GM12878 (cell line): ENCODE measurements around the gene OR2AJ1. TPM values are rescaled to one million over a fixed set of nuclear protein-coding genes. Genes with fewer than 3 reads are reported as not detected.

ENCODE experiments used
- ATAC-seq: fragments of 200-7000 bp; cut with Tn5 transposase; 3 replicates; pipeline ENCODE4 v1.9.1; 2020; ENCODE audit warnings: mild to moderate bottlenecking, moderate library complexity
- BruUV-seq: library from RNA; stranded (reverse); fragments of 400-500 nt; replicated peaks from 2 replicates; lab custom pipeline; 2021; lab: Mats Ljungman, UMichigan
- CTCF ChIA-PET: fragments of 300-600 bp; sonication (Branson Sonifier 250); formaldehyde crosslinking; extraction: SDS; loops from one replicate; lab custom pipeline; 2021; ENCODE audit warnings: inconsistent platforms; lab: Yijun Ruan, JAX
- POLR2A ChIA-PET: fragments of 350-600 bp; formaldehyde crosslinking; extraction: SDS; loops from one replicate; lab custom pipeline; 2021; ENCODE audit warnings: inconsistent platforms; lab: Charles Lee
- RAD21 ChIA-PET: fragments of 300-600 bp; sonication (Branson Sonifier 250); formaldehyde crosslinking; loops from one replicate; lab custom pipeline; 2023; ENCODE audit warnings: antibody characterized with exemption; ENCODE audit not compliant: unreplicated experiment; lab: Charles Lee
- SMC1A ChIA-PET: fragments of 300-600 bp; sonication (Branson Sonifier 250); formaldehyde crosslinking; loops from one replicate; lab custom pipeline; 2023; ENCODE audit not compliant: unreplicated experiment, uncharacterized antibody; lab: Charles Lee
- DNase-seq: peaks from one replicate; pipeline ENCODE4 v3.0.0-alpha.2; 2011; ENCODE audit warnings: low read depth, low spot score
- FAIRE-seq: peaks from 3 replicates; lab custom pipeline; 2011; peaks lifted over from hg19 to GRCh38; lab: Jason Lieb, UNC
- H2AFZ ChIP-seq: 2 replicates; pipeline ENCODE4 v1.6.0; 2011; ENCODE audit warnings: low read depth, low read length, control low read depth; ENCODE audit not compliant: control insufficient read depth
- H3K27ac ChIP-seq: 2 replicates; pipeline ENCODE4 v1.5.1; 2011; ENCODE audit warnings: control low read depth; ENCODE audit not compliant: control insufficient read depth, insufficient read depth
- H3K27me3 ChIP-seq, 2 experiments: replicated peaks in 1 of 2; 2 replicates each; pipeline versions ENCODE4 v1.6.0 to v1.6.1; 2011; ENCODE audit warnings: low read length in 1 of 2; ENCODE audit not compliant: control insufficient read depth in 2 of 2, insufficient read depth in 2 of 2
- H3K36me3 ChIP-seq, 2 experiments: 2 replicates each; pipeline ENCODE4 v1.5.1; 2011; ENCODE audit warnings: low read length in 1 of 2; ENCODE audit not compliant: control insufficient read depth in 2 of 2, insufficient read depth in 2 of 2
- H3K4me1 ChIP-seq: 2 replicates; pipeline ENCODE4 v1.6.1; 2011; ENCODE audit warnings: mild to moderate bottlenecking, low read length, moderate library complexity, mixed read lengths; ENCODE audit not compliant: control insufficient read depth, insufficient read depth
- H3K4me2 ChIP-seq: 2 replicates; pipeline ENCODE4 v1.6.0; 2011; ENCODE audit warnings: control low read depth; ENCODE audit not compliant: control insufficient read depth, insufficient read depth
- H3K4me3 ChIP-seq: fragments of 200-600 bp; sonication (generic); 2 replicates; pipeline ENCODE4 v1.5.1; 2016
- H3K79me2 ChIP-seq: 2 replicates; pipeline ENCODE4 v1.6.0; 2011; ENCODE audit warnings: low read length; ENCODE audit not compliant: control insufficient read depth, insufficient read depth
- H3K9ac ChIP-seq: 2 replicates; pipeline ENCODE4 v1.8.0; 2011; ENCODE audit warnings: low read length, control low read depth, mixed read lengths; ENCODE audit not compliant: control insufficient read depth, insufficient read depth
- H3K9me3 ChIP-seq: replicated peaks from 3 replicates; pipeline ENCODE4 v1.5.1; 2011; ENCODE audit warnings: mild to moderate bottlenecking, low read length; ENCODE audit not compliant: control insufficient read depth, insufficient read depth
- H4K20me1 ChIP-seq: 2 replicates; pipeline ENCODE4 v1.6.0; 2011; ENCODE audit not compliant: control insufficient read depth, insufficient read depth
- EZH2 ChIP-seq: IDR thresholded peaks from 2 replicates; pipeline ENCODE4 v1.6.1; 2012; ENCODE audit warnings: low read depth, mild to moderate bottlenecking, control low read depth, inconsistent platforms, low read length, borderline replicate concordance; ENCODE audit not compliant: control insufficient read depth
- FOXM1 ChIP-seq: IDR thresholded peaks from 2 replicates; pipeline ENCODE4 v1.6.1; 2012; ENCODE audit warnings: low read depth, mild to moderate bottlenecking, inconsistent platforms, low read length, moderate library complexity
- GABPA ChIP-seq: IDR thresholded peaks from 2 replicates; pipeline ENCODE4 v1.6.1; 2014; ENCODE audit warnings: antibody characterized with exemption, low read depth, mild to moderate bottlenecking, inconsistent platforms
- HCFC1 ChIP-seq: fragments of 150-350 bp; IDR thresholded peaks from 2 replicates; pipeline ENCODE4 v1.6.1; 2014; ENCODE audit warnings: low read length
- IKZF1 ChIP-seq: fragments of 450-650 bp; conservative IDR thresholded peaks from 2 replicates; pipeline ENCODE4 v1.6.1; 2017; ENCODE audit warnings: antibody characterized with exemption, mild to moderate bottlenecking
- LARP7 ChIP-seq: fragments of 450-650 bp; IDR thresholded peaks from 2 replicates; pipeline ENCODE4 v1.6.1; 2017; ENCODE audit warnings: mild to moderate bottlenecking
- MEF2B ChIP-seq: fragments of 450-650 bp; IDR thresholded peaks from 2 replicates; pipeline ENCODE4 v1.6.1; 2018; ENCODE audit warnings: mild to moderate bottlenecking, moderate library complexity; ENCODE audit not compliant: partially characterized antibody, poor library complexity, severe bottlenecking
- MYC ChIP-seq: IDR thresholded peaks from 2 replicates; pipeline ENCODE4 v1.6.1; 2011; ENCODE audit warnings: mild to moderate bottlenecking, low read length, moderate library complexity, inconsistent platforms; ENCODE audit not compliant: insufficient read depth, insufficient replicate concordance, insufficient read length, severe bottlenecking
- NFYB ChIP-seq: IDR thresholded peaks from 2 replicates; pipeline ENCODE4 v1.6.1; 2011; ENCODE audit warnings: low read depth, mild to moderate bottlenecking, low read length, improper control_type of control experiment, moderate library complexity; ENCODE audit not compliant: insufficient read depth
- PAX8 ChIP-seq: fragments of 450-650 bp; IDR thresholded peaks from 2 replicates; pipeline ENCODE4 v1.6.1; 2017; ENCODE audit warnings: mild to moderate bottlenecking, moderate library complexity
- PML ChIP-seq: IDR thresholded peaks from 2 replicates; pipeline ENCODE4 v1.6.1; 2012; ENCODE audit warnings: low read length, inconsistent platforms
- REST ChIP-seq: IDR thresholded peaks from 2 replicates; pipeline ENCODE4 v1.6.1; 2012; ENCODE audit warnings: mild to moderate bottlenecking, low read depth, low read length
- TAF1 ChIP-seq: IDR thresholded peaks from 2 replicates; pipeline ENCODE4 v1.6.1; 2011; ENCODE audit warnings: mild to moderate bottlenecking, low read depth, low read length, borderline replicate concordance
- YY1 ChIP-seq: IDR thresholded peaks from 2 replicates; pipeline ENCODE4 v1.6.1; 2011; ENCODE audit warnings: low read depth, mild to moderate bottlenecking, low read length
- ZNF217 ChIP-seq: fragments of 450-650 bp; IDR thresholded peaks from 2 replicates; pipeline ENCODE4 v1.6.1; 2017; ENCODE audit warnings: antibody characterized with exemption, mild to moderate bottlenecking
- WGBS: methylation state at CpG from one replicate; pipeline ENCODE4 v1.1.6; 2016; ENCODE audit warnings: low lambda C conversion rate; ENCODE audit not compliant: insufficient replicate concordance, insufficient coverage; ENCODE audit errors: missing lambda C conversion rate; 5-methylcytosine and 5-hydroxymethylcytosine counted together
- in situ Hi-C: fragments of 300-500 bp; cut with MboI; formaldehyde crosslinking; loops from 9 replicates; pipeline ENCODE4 v1.14.3; 2018; ENCODE audit warnings: mixed read lengths
- intact Hi-C: fragments of 100-400 bp; cut with micrococcal nuclease; formaldehyde crosslinking; loops from one replicate; pipeline ENCODE4 v1.14.2; 2022; ENCODE audit not compliant: unreplicated experiment
- polyA plus RNA-seq, 11 experiments: library from polyadenylated mRNA; depleted of rRNA in 4 of 11; unstranded in 6 of 11; stranded (reverse) in 5 of 11; fragments of >200 nt; fragmentation: Nextera tagmentation in 4 of 11; fragmentation: Illumina TruSeq in 1 of 11; extraction: Ambion mirVana in 4 of 11; extraction: Trizol in 1 of 11; gene quantifications; 1 replicate in 1 of 11; 2 replicates in 10 of 11; pipeline versions ENCODE4 v1.2.1 to v1.2.3, GENCODE V29; 2011 to 2016; ENCODE audit warnings: inconsistent platforms in 2 of 11, missing spikeins in 2 of 11, low read depth in 1 of 11
- total RNA-seq, 4 experiments: library from RNA; depleted of rRNA in 3 of 4; stranded (reverse); fragments of >200 nt in 3 of 4; fragmentation: Illumina TruSeq in 1 of 4; extraction: Trizol in 1 of 4; gene quantifications; 2 replicates each; pipeline versions ENCODE4 v1.2.1 to v1.2.3, GENCODE V29; 2013 to 2021
- TF ChIP-seq, protein P1 (sequence below): IDR thresholded peaks from 2 replicates; pipeline ENCODE4 v1.6.1; 2011; ENCODE audit warnings: low read depth, mild to moderate bottlenecking, low read length, moderate library complexity, borderline replicate concordance; ENCODE audit errors: extremely low read depth

The OR2AJ1 gene
- total and polyA plus RNA-seq, 10 of the 15 experiments (the other 5 are each of a cell fraction or from before 2014, with no cell fraction given), result not detected

DNA sequence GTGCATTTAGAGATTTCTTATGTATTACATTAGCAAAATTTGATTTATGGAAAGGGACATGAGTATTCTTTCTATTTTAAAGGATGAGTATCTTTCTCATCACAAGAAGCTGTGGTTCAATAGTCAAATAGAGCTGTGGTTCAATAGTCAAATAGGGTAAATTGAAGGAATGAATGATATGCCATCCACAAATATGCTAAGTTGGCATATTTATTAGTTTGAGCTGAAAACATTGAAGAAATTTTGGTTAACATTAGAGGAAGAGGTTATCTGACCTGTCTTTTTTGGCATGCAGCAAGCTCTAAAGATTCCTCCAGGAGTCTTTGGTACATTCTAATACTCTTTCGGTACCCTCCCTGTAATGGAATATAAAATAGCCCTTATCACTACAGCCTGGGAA is 28.7 kb downstream of the OR2AJ1 start:
- no peak for TF ChIP-seq GABPA
- TF ChIP-seq NFYB, result no peak
- TF ChIP-seq FOXM1, result no peak
- no peak for TF ChIP-seq ZNF217
- TF ChIP-seq IKZF1, result no peak
- no peak for TF ChIP-seq HCFC1
- TF ChIP-seq EZH2, result no peak
- TF ChIP-seq TAF1, result no peak
- no peak for TF ChIP-seq YY1
- TF ChIP-seq, protein P1, sequence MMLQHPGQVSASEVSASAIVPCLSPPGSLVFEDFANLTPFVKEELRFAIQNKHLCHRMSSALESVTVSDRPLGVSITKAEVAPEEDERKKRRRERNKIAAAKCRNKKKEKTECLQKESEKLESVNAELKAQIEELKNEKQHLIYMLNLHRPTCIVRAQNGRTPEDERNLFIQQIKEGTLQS, result no peak
- TF ChIP-seq MYC, result no peak
- no peak for TF ChIP-seq MEF2B
- TF ChIP-seq PML, result no peak
- no peak for TF ChIP-seq REST
- no peak for TF ChIP-seq LARP7
- no peak for TF ChIP-seq PAX8
- no TSS peak for BruUV-seq
- no peaks in the 10 kb centered on the region for H3K27me3 ChIP-seq
- no peaks in the 10 kb centered on the region for H4K20me1 ChIP-seq
- 69% methylated on average over 1 of the region's 1 CpG for WGBS
- ATAC-seq (no peak), FAIRE-seq (no peak), DNase-seq (no peak)
- no peak overlapping the region for H3K27ac ChIP-seq
- H3K9me3 ChIP-seq, result no peaks in the 10 kb centered on the region
- H3K4me3 ChIP-seq, result no peak overlapping the region
- no peaks in the 10 kb centered on the region for H3K4me1 ChIP-seq
- H3K9ac ChIP-seq, result no peak overlapping the region
- ChIA-PET SMC1A (no interaction called here), POLR2A (no interaction called here), RAD21 (no interaction called here), CTCF (interaction anchor here (0.6 kb wide), 1 partner anchor 20 kb away, joined by 3 read pairs; no protein-coding TSS in a partner anchor)
- in situ Hi-C loops (no loop called here), intact Hi-C loops (no loop called here)
- no peaks in the 10 kb centered on the region for H3K79me2 ChIP-seq
- H2AFZ ChIP-seq, result no peak overlapping the region
- H3K4me2 ChIP-seq, result no peak overlapping the region
- no peaks in the 10 kb centered on the region for H3K36me3 ChIP-seq
